KG1 (cell line): ENCODE results near the gene LZTFL1.

ENCODE experiments used
- DNase-seq: peaks from one replicate; lab custom pipeline; 2025; lab: John Stamatoyannopoulos, UW

Gene LZTFL1

GRCh38 chr3:45786801-45787495 lies 55.0 kb downstream of the LZTFL1 start:
- no peak for DNase-seq

DNA sequence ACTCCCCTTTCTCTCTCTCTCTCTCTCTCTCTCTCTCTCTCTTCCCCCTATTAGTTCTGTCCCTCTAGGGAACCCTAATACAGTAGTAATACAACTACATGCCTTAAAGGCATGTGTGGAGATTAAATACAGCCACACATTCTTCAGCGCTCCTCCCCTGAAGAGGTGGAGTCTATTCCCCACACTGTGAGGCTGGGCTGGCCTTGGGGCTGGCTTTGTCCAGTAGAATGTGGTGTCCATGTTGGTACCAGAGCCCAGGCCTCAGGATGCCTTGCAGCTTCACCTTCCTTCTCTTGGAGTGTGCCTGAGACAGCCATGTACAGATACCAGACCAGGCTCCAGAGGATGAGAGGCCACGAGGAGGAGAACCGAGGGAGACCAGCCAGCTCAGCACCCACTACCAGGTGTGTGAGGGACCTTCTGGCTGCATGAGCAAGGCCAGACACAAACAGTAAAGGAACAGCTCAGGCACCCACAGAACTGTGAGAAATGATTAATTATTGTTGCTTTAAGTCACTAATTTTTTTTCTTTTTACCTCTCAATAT lies 56.2 kb downstream of the LZTFL1 start:
- DNase-seq = no peak

DNA sequence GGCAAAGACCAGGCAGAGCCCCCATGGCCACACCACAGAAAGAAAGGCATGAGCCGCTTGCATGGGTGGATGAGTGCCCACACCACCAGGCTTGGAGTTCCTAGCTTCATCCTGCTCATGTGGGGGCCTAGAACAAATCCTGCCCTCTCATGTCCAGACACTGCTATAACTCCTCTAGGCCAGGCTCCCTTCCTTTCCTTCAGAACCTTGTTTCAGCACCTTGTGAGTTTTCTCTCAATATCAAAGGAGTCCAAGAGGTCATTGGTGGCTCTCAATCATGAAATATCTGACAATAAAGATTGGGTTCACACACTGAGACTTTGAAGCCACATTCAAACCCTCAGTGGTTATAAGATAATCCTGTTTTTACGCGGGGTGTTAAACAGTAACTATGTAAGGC lies 58.3 kb downstream of the LZTFL1 start:
- no peak for DNase-seq

- DNase-seq = no peak
These were observed 59.5 kb downstream of the LZTFL1 start for GRCh38 chr3:45782381-45782780.

DNA sequence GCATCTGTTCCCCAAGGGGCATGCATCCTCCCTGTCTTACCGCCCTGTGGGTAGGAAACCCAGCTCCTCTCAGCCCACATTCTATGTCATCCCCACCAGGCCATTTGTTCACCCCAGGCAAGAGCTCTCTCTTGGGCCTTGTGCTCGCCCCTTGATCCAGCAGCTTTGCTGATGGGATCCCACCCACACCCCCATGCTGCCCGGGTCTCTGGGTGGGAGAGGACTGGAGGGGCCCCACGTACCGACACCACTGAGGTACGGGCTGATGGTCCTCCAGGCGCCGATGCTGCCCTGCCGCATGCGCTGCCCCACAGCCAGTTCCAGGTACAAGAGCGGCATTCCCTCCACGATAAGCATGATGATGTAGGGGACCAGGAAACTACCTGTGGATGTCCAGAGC lies 60.1 kb downstream of the LZTFL1 start:
- DNase-seq = no peak

DNA sequence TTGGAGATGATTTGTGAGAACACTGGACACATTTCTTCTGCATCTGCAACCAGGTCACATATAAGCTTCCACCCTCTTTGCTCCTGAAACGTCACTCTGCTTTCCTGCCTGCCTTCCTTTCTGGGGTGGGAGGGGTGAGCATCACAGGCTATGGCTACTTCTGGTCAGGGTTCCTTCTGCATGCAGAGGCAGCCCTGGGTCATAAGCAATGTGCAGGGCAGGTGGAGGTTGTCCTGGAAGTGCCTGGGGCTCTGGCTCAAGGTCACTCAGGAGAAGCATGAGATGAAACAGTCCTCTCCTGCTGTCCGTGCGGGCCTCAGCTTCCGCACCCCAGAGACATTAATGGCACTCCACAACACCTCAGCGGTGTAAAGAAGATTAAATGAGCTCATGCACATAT lies 60.6 kb downstream of the LZTFL1 start:
- DNase-seq = no peak

DNA sequence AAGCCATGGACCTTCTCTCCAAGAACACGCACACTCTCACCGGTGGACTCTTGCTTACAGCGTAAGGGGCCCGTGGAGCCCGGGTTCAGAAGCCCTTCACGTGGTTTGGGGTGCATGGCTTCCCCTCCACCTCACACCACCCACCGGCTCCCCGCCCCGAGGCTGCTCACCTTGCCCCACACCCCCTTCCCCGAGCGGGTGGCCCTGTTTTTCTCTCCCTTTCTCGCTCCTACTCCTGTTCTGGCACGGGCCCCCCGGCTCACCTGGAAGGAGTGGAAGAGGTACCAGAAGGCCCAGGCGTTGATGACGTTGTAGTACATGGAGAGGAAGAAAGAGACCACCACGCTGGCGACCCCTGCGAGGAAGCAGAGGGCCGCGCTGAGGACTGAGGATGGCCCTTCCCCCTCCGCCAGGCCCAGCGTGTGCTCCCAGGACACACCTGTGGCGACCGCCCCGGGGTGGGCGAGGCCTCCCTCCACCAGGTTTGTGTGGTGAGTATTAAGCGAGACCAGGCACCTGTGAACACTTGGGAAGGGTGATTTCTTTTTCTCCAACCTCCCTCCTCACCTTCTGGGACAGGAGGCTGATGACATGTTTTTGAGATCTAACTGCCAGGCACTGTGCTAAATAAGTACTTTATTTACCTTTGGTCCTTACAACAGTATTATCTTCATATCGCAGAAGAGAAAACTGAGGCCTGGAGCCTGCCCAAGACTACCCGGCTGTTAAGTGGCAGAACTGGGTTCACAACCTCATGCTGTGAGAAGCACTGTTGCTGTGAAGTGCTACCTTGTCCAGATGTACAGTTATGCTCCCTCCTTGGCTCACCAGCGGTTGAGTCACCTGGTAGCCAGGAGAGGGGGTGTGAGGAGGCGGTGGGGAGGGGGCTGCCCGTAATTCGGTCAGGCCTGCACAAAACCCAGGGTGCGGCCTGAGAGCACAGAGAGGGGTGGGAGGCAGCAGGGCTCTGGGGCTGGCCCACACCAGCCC lies 61.9 kb downstream of the LZTFL1 start:
- no peak for DNase-seq

- DNase-seq = no peak
These were observed 63.1 kb downstream of the LZTFL1 start for GRCh38 chr3:45778761-45779201.

GRCh38 chr3:45777746-45778386 lies 64.1 kb downstream of the LZTFL1 start:
- DNase-seq = no peak

DNA sequence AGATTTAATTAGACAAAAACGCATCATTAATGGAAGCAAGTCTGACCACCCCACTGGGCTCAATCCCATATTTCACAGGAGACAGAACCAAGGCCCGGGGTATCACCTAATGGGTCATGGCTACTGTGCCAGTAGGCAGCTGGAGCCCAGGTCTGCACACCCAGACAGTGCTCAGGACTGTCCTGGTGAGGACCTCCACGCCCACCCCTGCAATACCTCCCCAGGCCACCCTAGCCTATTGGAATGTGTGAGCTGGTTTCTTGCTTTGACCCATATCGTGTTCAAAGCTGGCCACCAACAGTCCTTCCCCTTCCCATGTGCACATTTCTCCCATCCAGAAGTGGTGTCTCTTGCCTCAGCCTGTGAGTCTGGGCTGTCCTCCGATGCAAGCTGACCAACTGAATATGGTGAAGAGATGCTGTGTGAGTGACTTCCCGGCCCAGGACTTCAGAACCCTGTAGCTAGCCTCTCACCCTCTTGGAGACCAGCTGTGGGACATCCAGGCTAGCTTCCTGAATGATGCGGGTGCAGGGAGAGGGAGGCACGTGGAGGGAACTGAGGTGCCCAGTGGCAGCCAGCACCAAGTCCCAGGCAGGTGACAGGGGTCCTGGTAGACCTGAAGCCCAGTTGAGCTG lies 64.7 kb downstream of the LZTFL1 start:
- DNase-seq = no peak

DNA sequence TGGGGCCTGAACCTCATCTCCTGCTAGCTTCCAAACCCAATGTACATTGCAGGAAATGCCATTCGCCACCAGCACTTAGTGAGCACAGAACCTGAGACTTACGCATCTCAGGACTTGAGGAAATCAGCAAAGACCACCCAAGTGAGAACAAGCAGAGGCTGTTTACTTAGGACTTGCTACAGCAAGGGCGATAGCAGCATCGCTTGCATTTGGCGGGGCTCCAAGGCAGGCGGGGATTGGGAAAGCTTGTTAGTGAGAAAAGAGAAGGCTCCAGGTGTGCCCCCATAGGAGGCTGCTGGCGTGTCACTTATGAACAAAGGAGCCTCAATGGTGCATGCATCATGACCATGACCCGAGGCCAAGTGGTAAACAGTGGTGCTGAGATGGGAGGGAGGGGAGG lies 65.3 kb downstream of the LZTFL1 start:
- DNase-seq = no peak

GRCh38 chr3:45776301-45776595 lies 65.7 kb downstream of the LZTFL1 start:
- no peak for DNase-seq

DNA sequence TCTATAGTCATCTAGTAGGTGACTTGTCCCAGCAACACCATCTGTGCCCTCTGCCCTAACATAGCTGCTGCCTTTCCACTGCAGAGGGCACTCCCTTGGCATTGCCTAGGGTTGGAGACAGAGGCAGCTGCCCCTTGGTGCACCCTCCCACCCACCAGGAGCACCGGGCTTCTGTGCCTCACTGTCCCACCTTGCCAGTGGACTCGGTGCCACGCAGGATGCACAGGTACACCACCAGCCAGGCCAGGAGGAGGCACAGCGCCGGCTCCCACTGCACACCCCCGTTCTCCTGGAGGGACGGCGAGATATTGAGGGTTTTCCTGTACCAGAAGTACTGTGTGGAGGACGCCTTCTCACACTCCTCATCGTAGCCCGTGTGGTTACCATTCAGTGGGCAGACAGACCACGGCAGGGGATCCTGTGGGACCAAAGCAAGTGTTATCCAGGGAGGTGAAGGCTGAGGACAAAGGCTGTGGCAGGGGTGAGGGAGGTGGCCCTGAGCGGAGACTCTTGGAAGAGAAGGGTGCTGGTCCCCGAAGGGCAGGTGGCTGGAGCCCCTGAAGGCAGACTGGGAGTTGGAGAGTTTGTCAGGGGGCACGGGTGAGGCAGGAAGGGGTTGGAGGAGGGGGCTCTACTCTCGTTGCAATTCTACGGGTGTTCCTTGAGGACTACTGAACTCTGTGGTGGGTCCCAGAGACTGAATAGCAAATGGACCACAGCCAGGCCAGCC lies 66.2 kb downstream of the LZTFL1 start:
- DNase-seq = no peak

GRCh38 chr3:45774581-45775521 lies 67.1 kb downstream of the LZTFL1 start:
- DNase-seq = no peak

DNA sequence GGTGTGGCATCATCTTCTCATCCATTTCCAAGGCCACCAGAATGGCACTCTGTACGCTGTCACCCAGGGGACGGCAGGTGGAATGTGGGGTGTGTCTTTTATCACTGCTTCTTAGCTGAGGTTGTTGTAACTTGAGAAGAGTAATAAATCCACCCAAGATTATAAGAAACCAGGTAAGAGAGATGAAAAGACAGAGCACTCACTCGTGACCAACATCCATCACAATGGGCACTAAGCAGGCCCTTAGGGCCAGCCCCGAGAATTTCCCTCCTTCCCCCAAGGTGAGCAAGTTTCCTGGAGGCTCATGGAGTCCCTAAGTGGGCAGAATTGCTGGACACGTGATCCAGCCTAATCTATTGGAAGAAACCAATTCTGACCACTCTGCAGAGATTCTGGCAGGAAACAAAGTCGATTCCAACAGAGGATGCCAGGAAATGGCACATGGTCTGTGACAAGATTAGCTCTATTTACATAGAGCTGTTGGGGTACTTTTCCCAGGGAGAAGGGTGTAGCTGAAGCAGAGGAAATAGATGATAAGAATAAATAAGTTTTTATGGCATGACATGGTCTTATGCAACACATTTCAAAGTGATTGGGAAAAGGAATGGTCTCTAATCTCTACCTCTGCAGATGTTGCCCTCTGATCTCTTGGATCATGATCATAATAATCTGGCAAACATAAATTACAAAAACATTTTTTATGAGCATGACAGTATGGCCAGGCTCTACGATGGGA lies 68.0 kb downstream of the LZTFL1 start:
- DNase-seq = no peak
